HepG2 (cell line): Measurements from ENCODE around the gene SELPLG. TPM values are rescaled to one million over a fixed set of nuclear protein-coding genes. Genes with fewer than 3 reads are reported as not detected.

Experiments
- ATAC-seq: fragments of 200-7000 bp; cut with Tn5 transposase; 3 replicates; pipeline ENCODE4 v1.9.1; 2020; ENCODE audit warnings: mild to moderate bottlenecking, moderate library complexity
- BruUV-seq: library from RNA; stranded (reverse); fragments of 400-500 nt; replicated peaks from 2 replicates; lab custom pipeline; 2021; lab: Mats Ljungman, UMichigan
- CTCF ChIA-PET: fragments of 300-600 bp; formaldehyde crosslinking; extraction: SDS; loops from one replicate; lab custom pipeline; 2021; ENCODE audit warnings: low total read pairs, inconsistent platforms, low intra/inter-chr PET ratio; lab: Yijun Ruan, JAX
- POLR2A ChIA-PET: fragments of 350-600 bp; sonication (Branson Sonifier 250); formaldehyde crosslinking; loops from one replicate; lab custom pipeline; 2020; ENCODE audit warnings: antibody characterized with exemption, inconsistent platforms; lab: Yijun Ruan, JAX
- DNase-seq: peaks from one replicate; pipeline ENCODE4 v3.0.0-alpha.2; 2015; ENCODE audit warnings: low spot score
- FAIRE-seq: peaks from 3 replicates; lab custom pipeline; 2011; peaks lifted over from hg19 to GRCh38; lab: Jason Lieb, UNC
- H2AFZ ChIP-seq: one replicate; pipeline ENCODE4 v1.6.1; 2011; ENCODE audit warnings: low read length, inconsistent platforms
- H3K27ac ChIP-seq: fragments of 300-600 bp; 3 replicates; pipeline ENCODE4 v1.8.0; 2011; ENCODE audit warnings: mixed run types, mild to moderate bottlenecking, mixed read lengths, low read length, inconsistent platforms; ENCODE audit not compliant: insufficient read depth; ENCODE audit errors: extremely low read length
- H3K27me3 ChIP-seq, 2 experiments: fragments of 200-600 bp in 1 of 2; 2 replicates in 1 of 2; 3 replicates in 1 of 2; pipeline versions ENCODE4 v1.6.0 to v1.8.0; 2011; ENCODE audit warnings: low read length in 2 of 2, mild to moderate bottlenecking in 2 of 2, moderate library complexity in 2 of 2, inconsistent platforms in 1 of 2; ENCODE audit not compliant: insufficient read depth in 2 of 2, control insufficient read depth in 1 of 2
- H3K36me3 ChIP-seq, 2 experiments: fragments of 200-600 bp in 1 of 2; replicated peaks in 1 of 2; 2 replicates in 1 of 2; 3 replicates in 1 of 2; pipeline versions ENCODE4 v1.5.1 to v1.8.0; 2011; ENCODE audit warnings: low read length in 2 of 2, inconsistent platforms in 1 of 2; ENCODE audit not compliant: insufficient read depth in 2 of 2, control insufficient read depth in 1 of 2
- H3K4me1 ChIP-seq: 2 replicates; pipeline ENCODE4 v1.5.1; 2012; ENCODE audit warnings: low read length, inconsistent platforms; ENCODE audit not compliant: insufficient read depth
- H3K4me2 ChIP-seq: 2 replicates; pipeline ENCODE4 v1.6.0; 2011; ENCODE audit warnings: low read depth, low read length, inconsistent platforms
- H3K4me3 ChIP-seq, 3 experiments: fragments of 200-600 bp in 1 of 3; sonication (generic), shearing (Covaris generic) in 1 of 3; replicated peaks in 1 of 3; 2 replicates each; pipeline ENCODE4 v1.5.1; 2011 to 2016; ENCODE audit warnings: low read length in 3 of 3, inconsistent platforms in 2 of 3, low read depth in 2 of 3, mild to moderate bottlenecking in 2 of 3, control low read depth in 1 of 3, mixed read lengths in 1 of 3; ENCODE audit not compliant: insufficient read depth in 1 of 3
- H3K79me2 ChIP-seq: one replicate; pipeline ENCODE4 v1.6.1; 2011; ENCODE audit warnings: low read length, inconsistent platforms; ENCODE audit not compliant: insufficient read depth
- H3K9ac ChIP-seq: 2 replicates; pipeline ENCODE4 v1.6.0; 2011; ENCODE audit warnings: mild to moderate bottlenecking, low read depth, low read length, inconsistent platforms; ENCODE audit not compliant: insufficient read depth
- H3K9me3 ChIP-seq: 2 replicates; pipeline ENCODE4 v1.5.1; 2012; ENCODE audit warnings: mild to moderate bottlenecking, low read length
- H4K20me1 ChIP-seq: 2 replicates; pipeline ENCODE4 v1.6.0; 2011; ENCODE audit warnings: inconsistent platforms, mild to moderate bottlenecking, low read length, moderate library complexity; ENCODE audit not compliant: insufficient read depth
- FOSL1 ChIP-seq: sonication (generic); formaldehyde crosslinking; IDR thresholded peaks from 2 replicates; pipeline ENCODE4 v1.9.0; 2021; ENCODE audit warnings: missing genetic modification reagents, borderline replicate concordance
- FOXP1 ChIP-seq, 2 experiments: fragments of 450-650 bp in 1 of 2; IDR thresholded peaks; 2 replicates each; pipeline ENCODE4 v1.6.1; 2017 to 2018; ENCODE audit warnings: antibody characterized with exemption in 1 of 2
- KDM1A ChIP-seq: IDR thresholded peaks from 2 replicates; pipeline ENCODE4 v1.6.1; 2016; ENCODE audit warnings: missing compliant biosample characterization
- ZNF138 ChIP-seq: sonication (generic); formaldehyde crosslinking; IDR thresholded peaks from 2 replicates; pipeline ENCODE4 v1.5.0; 2020; ENCODE audit warnings: mild to moderate bottlenecking, low read depth, missing genetic modification reagents
- ZNF431 ChIP-seq: sonication (generic); formaldehyde crosslinking; IDR thresholded peaks from 2 replicates; pipeline ENCODE4 v1.9.0; 2022; ENCODE audit warnings: missing genetic modification reagents, low read depth, mild to moderate bottlenecking, borderline replicate concordance
- ZNF816 ChIP-seq: sonication (generic); formaldehyde crosslinking; IDR thresholded peaks from 2 replicates; pipeline ENCODE4 v1.8.0; 2022; ENCODE audit warnings: missing genetic modification reagents, mild to moderate bottlenecking, borderline replicate concordance
- ZSCAN12 ChIP-seq: sonication (generic); formaldehyde crosslinking; IDR thresholded peaks from 2 replicates; pipeline ENCODE4 v1.9.0; 2021; ENCODE audit warnings: mild to moderate bottlenecking, missing genetic modification reagents
- ZSCAN21 ChIP-seq: sonication (generic); formaldehyde crosslinking; IDR thresholded peaks from 2 replicates; pipeline ENCODE4 v1.8.0; 2022; ENCODE audit warnings: mild to moderate bottlenecking, missing genetic modification reagents, moderate library complexity, borderline replicate concordance
- WGBS: methylation state at CpG from one replicate; pipeline ENCODE4 v1.1.6; 2017; ENCODE audit warnings: low lambda C conversion rate; 5-methylcytosine and 5-hydroxymethylcytosine counted together
- in situ Hi-C: cut with HindIII; loops from 2 replicates; pipeline ENCODE4 v1.10.0; 2017; ENCODE audit warnings: low pct_unique_long_range_greater_than_20kb; ENCODE audit not compliant: extremely low pct_ligation_motif_present
- intact Hi-C: fragments of 100-400 bp; cut with micrococcal nuclease; formaldehyde crosslinking; loops from one replicate; pipeline ENCODE4 v1.10.0; 2022; ENCODE audit not compliant: unreplicated experiment
- polyA plus RNA-seq, 8 experiments: library from polyadenylated mRNA; depleted of rRNA in 3 of 8; stranded (reverse) in 7 of 8; unstranded in 1 of 8; fragments of >200 nt; fragmentation: Illumina TruSeq in 4 of 8; extraction: Trizol in 4 of 8; gene quantifications; 2 replicates each; pipeline versions ENCODE4 v1.2.1 to v1.2.3, GENCODE V29; 2011 to 2016; ENCODE audit warnings: low read depth in 4 of 8, missing spikeins in 1 of 8, mixed read lengths in 1 of 8; ENCODE audit not compliant: insufficient read depth in 1 of 8
- total RNA-seq, 5 experiments: library from RNA; depleted of rRNA; stranded (reverse); fragments of >200 nt; fragmentation: Illumina TruSeq; extraction: Trizol; gene quantifications; 2 replicates each; pipeline ENCODE4 v1.2.3, GENCODE V29; 2016; ENCODE audit warnings: low read depth in 1 of 5
- TF ChIP-seq, protein P1 (sequence below): sonication (generic); formaldehyde crosslinking; IDR thresholded peaks from 2 replicates; pipeline ENCODE4 v1.4.0; 2020; ENCODE audit warnings: mild to moderate bottlenecking, missing genetic modification reagents, borderline replicate concordance
- TF ChIP-seq, protein P2 (sequence below): sonication (generic); IDR thresholded peaks from 2 replicates; pipeline ENCODE4 v1.6.1; 2016; ENCODE audit warnings: low read depth, borderline replicate concordance

The SELPLG gene
- total and polyA plus RNA-seq, 2 of the 13 experiments (the other 11 are each of a cell fraction or from before 2014, with no cell fraction given): 0.12 TPM; not detected in 1

DNA sequence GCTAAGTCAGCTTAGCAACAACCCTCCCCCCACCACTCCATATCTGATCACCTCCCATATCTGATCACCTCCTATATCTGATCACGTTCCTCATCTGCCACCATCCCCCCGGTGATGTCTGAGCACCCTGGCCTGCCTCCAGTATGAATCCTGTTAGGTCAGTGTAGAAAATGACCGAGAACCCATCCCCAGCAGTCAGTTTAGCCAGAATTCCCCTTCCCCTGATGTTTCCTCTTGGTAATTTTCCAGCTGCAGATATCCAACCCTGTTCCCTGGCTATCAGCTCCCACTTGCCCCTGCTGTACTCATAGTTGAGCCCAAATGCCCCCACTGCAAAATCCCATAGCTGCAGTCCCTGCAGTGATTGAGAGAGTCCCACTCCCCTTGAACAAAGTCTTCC lies 12.5 kb downstream of the SELPLG start (continued):
- TF ChIP-seq, protein P1, sequence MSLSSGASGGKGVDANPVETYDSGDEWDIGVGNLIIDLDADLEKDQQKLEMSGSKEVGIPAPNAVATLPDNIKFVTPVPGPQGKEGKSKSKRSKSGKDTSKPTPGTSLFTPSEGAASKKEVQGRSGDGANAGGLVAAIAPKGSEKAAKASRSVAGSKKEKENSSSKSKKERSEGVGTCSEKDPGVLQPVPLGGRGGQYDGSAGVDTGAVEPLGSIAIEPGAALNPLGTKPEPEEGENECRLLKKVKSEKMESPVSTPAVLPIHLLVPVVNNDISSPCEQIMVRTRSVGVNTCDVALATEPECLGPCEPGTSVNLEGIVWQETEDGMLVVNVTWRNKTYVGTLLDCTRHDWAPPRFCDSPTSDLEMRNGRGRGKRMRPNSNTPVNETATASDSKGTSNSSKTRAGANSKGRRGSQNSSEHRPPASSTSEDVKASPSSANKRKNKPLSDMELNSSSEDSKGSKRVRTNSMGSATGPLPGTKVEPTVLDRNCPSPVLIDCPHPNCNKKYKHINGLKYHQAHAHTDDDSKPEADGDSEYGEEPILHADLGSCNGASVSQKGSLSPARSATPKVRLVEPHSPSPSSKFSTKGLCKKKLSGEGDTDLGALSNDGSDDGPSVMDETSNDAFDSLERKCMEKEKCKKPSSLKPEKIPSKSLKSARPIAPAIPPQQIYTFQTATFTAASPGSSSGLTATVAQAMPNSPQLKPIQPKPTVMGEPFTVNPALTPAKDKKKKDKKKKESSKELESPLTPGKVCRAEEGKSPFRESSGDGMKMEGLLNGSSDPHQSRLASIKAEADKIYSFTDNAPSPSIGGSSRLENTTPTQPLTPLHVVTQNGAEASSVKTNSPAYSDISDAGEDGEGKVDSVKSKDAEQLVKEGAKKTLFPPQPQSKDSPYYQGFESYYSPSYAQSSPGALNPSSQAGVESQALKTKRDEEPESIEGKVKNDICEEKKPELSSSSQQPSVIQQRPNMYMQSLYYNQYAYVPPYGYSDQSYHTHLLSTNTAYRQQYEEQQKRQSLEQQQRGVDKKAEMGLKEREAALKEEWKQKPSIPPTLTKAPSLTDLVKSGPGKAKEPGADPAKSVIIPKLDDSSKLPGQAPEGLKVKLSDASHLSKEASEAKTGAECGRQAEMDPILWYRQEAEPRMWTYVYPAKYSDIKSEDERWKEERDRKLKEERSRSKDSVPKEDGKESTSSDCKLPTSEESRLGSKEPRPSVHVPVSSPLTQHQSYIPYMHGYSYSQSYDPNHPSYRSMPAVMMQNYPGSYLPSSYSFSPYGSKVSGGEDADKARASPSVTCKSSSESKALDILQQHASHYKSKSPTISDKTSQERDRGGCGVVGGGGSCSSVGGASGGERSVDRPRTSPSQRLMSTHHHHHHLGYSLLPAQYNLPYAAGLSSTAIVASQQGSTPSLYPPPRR (CRISPR knock-in tag): no peak
- TF ChIP-seq ZNF138 (CRISPR knock-in tag) (no peak), ZNF431 (CRISPR knock-in tag) (no peak), ZSCAN12 (no peak)

DNA sequence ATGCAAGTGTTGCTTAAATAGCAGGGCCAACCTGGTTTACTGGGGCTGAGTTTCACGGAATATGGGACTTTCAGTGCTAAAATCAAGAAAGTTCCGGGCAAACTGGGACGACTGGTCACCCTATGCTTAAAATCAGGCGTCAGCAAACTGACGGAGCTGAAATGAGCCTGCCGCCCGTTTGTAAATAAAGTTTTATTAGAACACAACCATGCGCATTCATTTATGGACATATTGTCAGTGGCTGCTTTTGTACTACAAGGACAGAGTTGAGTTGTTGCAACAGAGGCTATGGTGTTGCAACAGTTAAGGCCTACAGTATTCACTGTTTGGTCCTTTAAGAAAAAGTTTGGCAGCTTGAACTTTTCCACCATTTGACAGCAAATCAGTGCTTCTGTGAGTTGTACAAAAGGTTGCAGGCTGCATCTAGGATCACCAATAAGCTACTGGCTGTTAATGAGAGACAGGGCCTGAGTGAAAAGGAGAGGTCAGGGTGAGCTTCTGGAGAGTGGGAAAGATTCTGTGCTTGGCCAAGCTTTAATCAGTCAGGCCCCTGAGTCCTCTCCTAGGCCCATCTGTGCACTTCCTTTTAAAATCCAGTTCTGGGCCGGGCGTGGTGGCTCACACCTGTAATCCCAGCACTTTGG lies 13.3 kb downstream of the SELPLG start:
- H3K4me1 ChIP-seq: peaks cover 20% of the 10 kb centered on the region
- no peaks in the 10 kb centered on the region for H4K20me1 ChIP-seq
- peak overlapping the region in 2 of 3 experiments; percentile 2 to 13; a peak in 2 of 6 replicates for H3K4me3 ChIP-seq
- H3K9ac ChIP-seq: 0 out of 2 replicates have a peak overlapping the region, but pooled peaks have one; percentile 22
- no peak overlapping the region for H3K27ac ChIP-seq
- CTCF ChIA-PET: no interaction called here
- DNase-seq (peak; percentile 71), FAIRE-seq (peak; percentile 65), ATAC-seq (peak; percentile 46)
- H2AFZ ChIP-seq: peak overlapping the region; percentile 75
- intact Hi-C loops (no loop called here), in situ Hi-C loops (no loop called here)
- 28% methylated on average over 10 of the region's 10 CpGs for WGBS
- peaks cover 0 to 4% of the 10 kb centered on the region in 2 experiments; a peak in 1 of 5 replicates for H3K27me3 ChIP-seq
- no peaks in the 10 kb centered on the region for H3K36me3 ChIP-seq
- H3K79me2 ChIP-seq: no peaks in the 10 kb centered on the region
- no TSS peak for BruUV-seq
- POLR2A ChIA-PET: interaction anchor here (1.1 kb wide), 2 partner anchors 8 to 58 kb away, joined by 3 to 4 read pairs; partner anchors contain the start of gene ISCU
- H3K4me2 ChIP-seq: peak overlapping the region; percentile 63
- no peaks in the 10 kb centered on the region for H3K9me3 ChIP-seq
- TF ChIP-seq FOSL1 (CRISPR knock-in tag) (no peak), ZSCAN21 (CRISPR knock-in tag) (no peak), FOXP1 (IDR thresholded peaks at IDR 0.05) (no peak), FOXP1 (CRISPR knock-in tag; IDR thresholded peaks at IDR 0.05) (no peak), KDM1A (no peak), ZNF816 (CRISPR knock-in tag) (no peak)
- TF ChIP-seq, protein P2, sequence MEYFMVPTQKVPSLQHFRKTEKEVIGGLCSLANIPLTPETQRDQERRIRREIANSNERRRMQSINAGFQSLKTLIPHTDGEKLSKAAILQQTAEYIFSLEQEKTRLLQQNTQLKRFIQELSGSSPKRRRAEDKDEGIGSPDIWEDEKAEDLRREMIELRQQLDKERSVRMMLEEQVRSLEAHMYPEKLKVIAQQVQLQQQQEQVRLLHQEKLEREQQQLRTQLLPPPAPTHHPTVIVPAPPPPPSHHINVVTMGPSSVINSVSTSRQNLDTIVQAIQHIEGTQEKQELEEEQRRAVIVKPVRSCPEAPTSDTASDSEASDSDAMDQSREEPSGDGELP: no peak
